Activated CD4-positive, alpha-beta memory T cell treated with anti-CD3 and anti-CD28 coated beads for 36 hours (primary cell): ENCODE results near the gene NNT. TPM values are rescaled to one million over a fixed set of nuclear protein-coding genes. Genes with fewer than 3 reads are reported as not detected.
"Not testable (repeated sequence)": the region's sequence is repeated elsewhere in the genome, so short reads cannot be mapped to it uniquely, and the experiment has no call there.

ENCODE experiments used
- CTCF ChIA-PET: fragments of 350-600 bp; sonication (Branson Sonifier 250); formaldehyde crosslinking; loops from one replicate; lab custom pipeline; 2021; ENCODE audit warnings: antibody characterized with exemption, inconsistent platforms; lab: Charles Lee
- POLR2A ChIA-PET: fragments of 350-600 bp; sonication (Branson Sonifier 250); formaldehyde crosslinking; loops from one replicate; lab custom pipeline; 2021; ENCODE audit warnings: antibody characterized with exemption; lab: Charles Lee
- DNase-seq: peaks from one replicate; pipeline ENCODE4 v3.0.0-alpha.2; 2020
- H3K27ac Mint-ChIP-seq: one replicate; pipeline ENCODE4 v1.8.0; 2021; ENCODE audit warnings: mixed read lengths
- H3K27me3 Mint-ChIP-seq: one replicate; pipeline ENCODE4 v1.8.0; 2021; ENCODE audit warnings: mixed read lengths
- H3K36me3 Mint-ChIP-seq: one replicate; pipeline ENCODE4 v1.8.0; 2021; ENCODE audit warnings: mixed read lengths
- H3K4me1 Mint-ChIP-seq: one replicate; pipeline ENCODE4 v1.8.0; 2021; ENCODE audit warnings: low read depth, mixed read lengths
- H3K4me3 Mint-ChIP-seq: one replicate; pipeline ENCODE4 v1.8.0; 2021; ENCODE audit warnings: mild to moderate bottlenecking, mixed read lengths
- H3K9me3 Mint-ChIP-seq: one replicate; pipeline ENCODE4 v1.8.0; 2021; ENCODE audit warnings: mixed read lengths
- intact Hi-C: fragments of 100-400 bp; cut with micrococcal nuclease; formaldehyde crosslinking; loops from one replicate; pipeline ENCODE4 v1.15.1; 2023
- total RNA-seq, 2 experiments: library from RNA; stranded (reverse); gene quantifications; one replicate each; pipeline ENCODE4 v1.2.3, GENCODE V29; 2021

The NNT gene
- total RNA-seq, 2 experiments from 2014 or later = 96.6 to 99.9 TPM

DNA sequence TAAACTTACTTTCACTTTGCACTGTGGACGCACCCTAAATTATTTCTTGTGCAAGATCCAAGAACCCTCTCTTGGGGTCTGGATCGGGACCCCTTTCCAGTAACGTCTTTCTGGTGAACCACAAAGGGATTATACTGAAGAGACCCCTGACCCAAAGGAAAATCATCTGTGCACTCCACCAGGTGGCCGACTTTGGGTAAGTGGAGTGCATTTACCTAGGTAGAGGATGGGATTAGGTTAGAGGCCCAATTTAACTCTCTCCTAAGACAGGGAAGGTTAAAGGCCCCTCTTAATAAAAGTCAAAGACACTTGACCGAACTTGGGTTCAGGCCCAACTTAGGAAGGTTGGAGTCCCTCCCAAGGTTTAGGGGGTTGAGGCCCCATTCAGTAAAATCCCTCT, 37.9 kb upstream of the NNT start:
- intact Hi-C loops = no loop called here
- no peak for DNase-seq
- CTCF ChIA-PET = no interaction called here
- H3K4me3 Mint-ChIP-seq = no peak overlapping the region
- H3K36me3 Mint-ChIP-seq = no peaks in the 10 kb centered on the region
- H3K9me3 Mint-ChIP-seq = no peaks in the 10 kb centered on the region
- no peaks in the 10 kb centered on the region for H3K27me3 Mint-ChIP-seq
- H3K27ac Mint-ChIP-seq = no peak overlapping the region
- POLR2A ChIA-PET = no interaction called here
- H3K4me1 Mint-ChIP-seq = peaks cover 3% of the 10 kb centered on the region

GRCh38 chr5:43567967-43568366, 35.0 kb upstream of the NNT start:
- intact Hi-C loops = no loop called here
- ChIA-PET CTCF (no interaction called here), POLR2A (no interaction called here)
- Mint-ChIP-seq H3K4me1 (peaks cover 3% of the 10 kb centered on the region), H3K27me3 (no peaks in the 10 kb centered on the region), H3K36me3 (no peaks in the 10 kb centered on the region), H3K4me3 (no peak overlapping the region), H3K27ac (no peak overlapping the region), H3K9me3 (no peaks in the 10 kb centered on the region)
- no peak for DNase-seq

DNA sequence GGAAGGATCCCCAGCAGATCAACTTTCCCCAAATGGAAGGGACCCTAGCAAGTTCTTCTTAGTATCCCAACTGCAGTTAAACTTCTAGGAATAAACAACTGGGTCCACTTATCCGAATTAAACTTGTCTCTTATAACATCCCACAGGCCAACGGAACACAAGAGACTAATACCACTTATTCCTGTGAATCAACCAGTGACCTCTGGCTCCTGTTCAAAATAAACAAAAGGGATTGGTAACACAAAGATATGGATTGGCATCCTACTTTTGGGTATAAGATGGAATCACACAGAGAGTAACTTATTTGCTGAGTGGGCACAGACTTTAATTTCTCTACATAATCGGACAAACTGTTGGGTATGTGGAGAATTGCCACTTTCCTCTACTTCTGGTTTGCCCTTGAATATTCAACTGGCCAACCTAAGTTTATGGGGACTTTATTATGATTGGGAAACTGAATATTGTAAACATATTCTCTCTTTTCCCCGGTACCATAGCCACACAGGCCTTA, 33.7 kb upstream of the NNT start:
- Mint-ChIP-seq H3K27ac (no peak overlapping the region), H3K36me3 (no peaks in the 10 kb centered on the region), H3K4me3 (no peak overlapping the region), H3K9me3 (no peaks in the 10 kb centered on the region), H3K4me1 (peaks cover 3% of the 10 kb centered on the region), H3K27me3 (no peaks in the 10 kb centered on the region)
- no peak for DNase-seq
- ChIA-PET CTCF (no interaction called here), POLR2A (no interaction called here)
- intact Hi-C loops = no loop called here

DNA sequence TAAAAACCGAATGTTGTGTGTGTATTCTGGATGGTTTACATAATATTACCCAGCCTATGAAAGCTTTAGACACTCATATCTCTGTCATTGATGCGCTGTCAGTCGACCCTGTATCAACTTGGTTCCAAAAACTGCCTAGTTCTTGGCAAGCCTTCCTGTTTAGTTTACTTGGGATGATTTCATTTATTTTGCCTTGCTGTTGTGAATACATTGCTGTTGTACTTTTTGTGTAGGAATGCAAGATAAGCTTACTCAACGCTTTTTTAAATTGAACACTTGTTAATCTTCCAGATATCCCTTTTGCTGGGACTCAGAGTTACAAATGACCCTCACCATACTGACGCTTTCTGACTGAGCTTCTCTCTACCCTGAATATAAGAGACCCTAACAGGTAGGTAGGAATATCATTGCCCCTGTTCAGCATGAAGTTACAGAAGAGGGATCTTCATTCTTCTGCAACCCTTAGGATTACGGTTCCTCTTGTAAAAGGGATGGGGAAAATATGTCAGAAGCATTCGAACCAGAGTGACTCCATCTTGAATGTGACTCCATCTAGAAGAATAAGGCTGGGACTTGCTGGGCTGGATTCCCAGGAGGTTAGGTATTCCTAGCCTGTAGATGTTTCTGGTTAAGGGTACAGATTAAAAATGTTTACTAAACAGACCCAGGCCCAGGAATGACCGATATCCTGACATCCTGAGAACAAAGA, 32.4 kb upstream of the NNT start:
- intact Hi-C loops = no loop called here
- Mint-ChIP-seq H3K4me1 (peaks cover 3% of the 10 kb centered on the region), H3K9me3 (no peaks in the 10 kb centered on the region), H3K36me3 (peaks cover 8% of the 10 kb centered on the region), H3K4me3 (no peak overlapping the region), H3K27me3 (no peaks in the 10 kb centered on the region), H3K27ac (no peak overlapping the region)
- no peak for DNase-seq
- POLR2A ChIA-PET = no interaction called here
- CTCF ChIA-PET = no interaction called here

DNA sequence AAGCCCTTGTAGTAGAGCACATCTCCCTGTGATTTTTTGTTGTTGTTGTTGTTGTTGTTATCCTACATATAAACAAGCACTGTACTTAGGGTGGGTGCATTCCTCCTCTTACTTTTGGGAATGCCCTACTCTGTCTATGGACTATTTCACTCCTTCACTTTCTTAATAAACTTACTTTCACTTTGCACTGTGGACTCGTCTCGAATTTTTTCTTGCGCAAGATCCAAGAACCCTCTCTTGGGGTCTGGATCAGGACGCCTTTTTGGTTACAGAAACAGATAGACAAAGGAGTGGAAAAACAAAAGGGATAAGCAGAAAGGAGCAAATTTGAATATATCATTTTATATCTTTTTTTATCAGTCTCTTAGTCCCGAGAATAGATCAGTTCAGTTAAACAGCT, 31.7 kb upstream of the NNT start:
- H3K36me3 Mint-ChIP-seq = peaks cover 11% of the 10 kb centered on the region

GRCh38 chr5:43572357-43572756, 30.6 kb upstream of the NNT start:
- DNase-seq = no peak
- peaks cover 11% of the 10 kb centered on the region for H3K36me3 Mint-ChIP-seq
- no peak overlapping the region for H3K27ac Mint-ChIP-seq
- intact Hi-C loops = no loop called here
- ChIA-PET POLR2A (no interaction called here), CTCF (no interaction called here)
- H3K27me3 Mint-ChIP-seq = no peaks in the 10 kb centered on the region
- no peak overlapping the region for H3K4me3 Mint-ChIP-seq
- H3K4me1 Mint-ChIP-seq = peaks cover 3% of the 10 kb centered on the region
- H3K9me3 Mint-ChIP-seq = no peaks in the 10 kb centered on the region

More for the DNA sequence above, 31.7 kb upstream of the NNT start:
- no peak for DNase-seq
- peaks cover 3% of the 10 kb centered on the region for H3K4me1 Mint-ChIP-seq
- no peaks in the 10 kb centered on the region for H3K27me3 Mint-ChIP-seq
- H3K9me3 Mint-ChIP-seq = no peaks in the 10 kb centered on the region
- no peak overlapping the region for H3K4me3 Mint-ChIP-seq
- ChIA-PET POLR2A (no interaction called here), CTCF (no interaction called here)
- intact Hi-C loops = no loop called here
- H3K27ac Mint-ChIP-seq = no peak overlapping the region

DNA sequence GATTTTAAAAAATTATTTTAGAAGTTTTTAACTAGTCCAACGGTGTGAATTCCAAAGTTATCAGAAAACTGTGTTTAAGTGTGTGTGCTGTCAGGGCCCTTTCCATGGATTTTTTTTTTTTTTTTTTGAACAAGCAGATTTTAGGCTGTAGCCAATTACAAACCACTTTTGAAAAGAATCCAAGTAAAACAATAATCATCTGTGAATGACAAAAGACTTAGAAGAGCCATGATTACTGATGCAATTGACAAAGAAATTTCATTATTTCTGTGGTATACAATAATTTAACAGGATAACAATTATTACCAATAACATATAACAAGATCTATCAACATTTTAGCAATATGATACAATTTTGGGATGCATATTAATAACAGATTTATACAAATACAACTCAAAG, 29.9 kb upstream of the NNT start:
- ChIA-PET CTCF (interaction anchor here (0.9 kb wide), 1 partner anchor 431 kb away, joined by 3 read pairs; no protein-coding TSS in a partner anchor), POLR2A (no interaction called here)
- H3K9me3 Mint-ChIP-seq = no peaks in the 10 kb centered on the region
- DNase-seq = no peak
- H3K4me3 Mint-ChIP-seq = no peak overlapping the region
- H3K4me1 Mint-ChIP-seq = peaks cover under 1% of the 10 kb centered on the region
- peaks cover 11% of the 10 kb centered on the region for H3K36me3 Mint-ChIP-seq
- intact Hi-C loops = no loop called here
- no peaks in the 10 kb centered on the region for H3K27me3 Mint-ChIP-seq
- no peak overlapping the region for H3K27ac Mint-ChIP-seq

- intact Hi-C loops, POLR2A ChIA-PET, H3K9me3 Mint-ChIP-seq, H3K36me3 Mint-ChIP-seq, H3K4me1 Mint-ChIP-seq, H3K27ac Mint-ChIP-seq, H3K27me3 Mint-ChIP-seq, DNase-seq, H3K4me3 Mint-ChIP-seq, CTCF ChIA-PET: not testable (repeated sequence)
Measured at GRCh38 chr5:43580402-43581210, 22.4 kb upstream of the NNT start.

DNA sequence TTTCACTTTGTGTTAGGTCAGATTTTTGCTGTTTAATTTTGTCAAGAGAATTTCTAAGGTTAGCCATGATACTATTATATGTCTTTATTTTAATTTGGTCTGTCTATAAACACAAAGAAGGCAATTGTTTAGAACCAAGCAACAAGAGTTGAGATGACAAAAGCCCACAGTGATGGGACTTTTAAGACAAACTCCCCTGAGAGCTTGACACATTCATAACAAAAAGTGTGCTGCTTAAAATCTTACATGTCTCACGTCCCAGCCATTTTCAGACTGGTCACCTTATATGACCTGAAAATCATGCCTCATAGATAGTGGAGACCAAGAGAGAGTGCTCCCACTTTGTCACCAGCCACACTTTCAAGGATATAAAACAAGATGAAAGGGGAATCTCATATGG, 21.6 kb upstream of the NNT start:
- intact Hi-C loops = no loop called here
- no peaks in the 10 kb centered on the region for H3K27me3 Mint-ChIP-seq
- ChIA-PET POLR2A (no interaction called here), CTCF (no interaction called here)
- H3K4me1 Mint-ChIP-seq = no peaks in the 10 kb centered on the region
- no peak for DNase-seq
- H3K4me3 Mint-ChIP-seq = no peak overlapping the region
- peaks cover 5% of the 10 kb centered on the region for H3K36me3 Mint-ChIP-seq
- no peak overlapping the region for H3K27ac Mint-ChIP-seq
- H3K9me3 Mint-ChIP-seq = no peaks in the 10 kb centered on the region

DNA sequence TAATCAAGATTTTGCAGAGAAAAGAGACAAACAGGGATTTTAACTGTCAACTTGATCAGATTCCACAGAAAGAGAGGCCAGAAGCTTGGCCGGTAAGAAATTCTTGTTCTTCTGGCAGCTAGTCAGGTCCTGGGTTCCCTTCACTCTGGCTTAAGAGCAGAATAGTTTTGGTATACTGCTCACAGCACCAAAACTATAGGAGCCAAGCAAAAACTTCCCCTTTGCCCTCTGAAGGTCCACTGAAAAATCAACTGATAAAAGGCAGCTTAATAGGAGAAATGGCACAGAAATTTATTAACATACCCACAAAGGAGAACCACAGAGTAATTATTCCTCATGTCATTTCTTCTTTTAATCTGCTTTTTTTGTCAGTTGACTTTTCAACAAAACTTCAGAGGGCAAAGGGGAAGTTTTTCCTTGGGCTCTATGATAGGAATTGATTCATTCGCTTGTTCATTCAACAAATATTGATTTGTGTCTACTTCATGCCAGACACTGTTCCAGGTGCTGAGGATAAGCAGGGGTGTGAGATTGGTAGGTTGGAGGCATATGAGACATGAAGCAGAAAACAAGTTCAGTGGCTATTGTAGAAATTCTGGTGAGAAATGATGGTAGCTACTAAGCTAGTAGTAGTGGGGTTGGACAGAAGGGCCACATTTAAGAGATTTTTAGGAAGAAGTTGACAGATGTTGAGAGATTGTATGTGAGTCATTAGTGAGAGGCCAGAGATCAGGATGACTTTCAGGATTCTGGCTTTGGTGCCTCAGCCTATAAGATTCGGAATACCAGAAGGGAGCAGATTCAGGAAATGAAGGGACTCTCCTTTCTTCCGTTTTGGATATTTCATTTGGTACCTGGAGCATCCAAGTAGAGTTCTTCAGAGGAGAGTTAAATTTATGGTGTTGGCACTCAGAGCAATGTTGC, 20.6 kb upstream of the NNT start:
- ChIA-PET CTCF (no interaction called here), POLR2A (no interaction called here)
- Mint-ChIP-seq H3K4me3 (no peak overlapping the region), H3K9me3 (no peaks in the 10 kb centered on the region), H3K36me3 (peaks cover 9% of the 10 kb centered on the region), H3K27ac (no peak overlapping the region), H3K27me3 (no peaks in the 10 kb centered on the region), H3K4me1 (no peaks in the 10 kb centered on the region)
- DNase-seq = no peak
- intact Hi-C loops = no loop called here

- Mint-ChIP-seq H3K4me3 (no peak overlapping the region), H3K27ac (no peak overlapping the region), H3K27me3 (no peaks in the 10 kb centered on the region), H3K36me3 (peaks cover 10% of the 10 kb centered on the region), H3K9me3 (no peaks in the 10 kb centered on the region), H3K4me1 (no peaks in the 10 kb centered on the region)
- POLR2A ChIA-PET = no interaction called here
- DNase-seq = no peak
- intact Hi-C loops = no loop called here
- CTCF ChIA-PET = no interaction called here
Measured at GRCh38 chr5:43583724-43584123, 19.3 kb upstream of the NNT start.

DNA sequence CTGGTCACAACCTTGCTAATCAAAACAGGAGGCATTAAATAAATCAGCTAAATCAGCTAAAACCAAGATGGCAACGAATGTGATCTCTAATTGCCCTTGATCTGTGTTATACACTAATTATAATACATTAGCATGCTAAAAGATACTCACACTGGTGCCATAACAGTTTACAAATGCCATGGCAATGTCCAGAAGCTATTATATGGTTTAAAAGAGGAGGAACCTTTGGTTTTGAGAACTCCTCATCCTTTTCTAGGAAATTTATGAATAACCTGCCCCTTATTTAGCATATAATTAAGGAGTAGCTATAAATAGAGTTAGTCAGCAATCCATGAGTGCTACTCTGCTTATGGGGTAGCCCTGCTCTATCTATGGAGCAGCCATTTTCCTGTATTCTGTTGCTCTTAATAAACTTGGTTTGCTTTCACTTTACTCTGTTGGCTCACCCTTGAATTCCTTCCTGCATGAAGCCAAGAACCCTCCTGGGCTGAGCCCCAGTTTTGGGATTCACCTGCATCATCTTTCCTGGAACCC, 18.7 kb upstream of the NNT start:
- DNase-seq = no peak
- Mint-ChIP-seq H3K27me3 (no peaks in the 10 kb centered on the region), H3K4me1 (no peaks in the 10 kb centered on the region), H3K27ac (no peak overlapping the region), H3K9me3 (no peaks in the 10 kb centered on the region), H3K4me3 (no peak overlapping the region), H3K36me3 (peaks cover 9% of the 10 kb centered on the region)
- intact Hi-C loops = no loop called here
- ChIA-PET POLR2A (no interaction called here), CTCF (no interaction called here)
